HG02571 (cell line): ENCODE results near the gene RDH5.
A peak's percentile ranks its signal among the peaks of the same experiment; 100 is the strongest.

Experiments used
- ATAC-seq: cut with Tn5 transposase; IDR thresholded peaks from one replicate; pipeline ENCODE4 v1.9.1; 2021; ENCODE audit warnings: mild to moderate bottlenecking, moderate library complexity; ENCODE audit not compliant: unreplicated experiment

Gene RDH5

GRCh38 chr12:55695349-55695748 lies 24.8 kb upstream of the RDH5 start:
- ATAC-seq: no peak

GRCh38 chr12:55696141-55696540 lies 24.1 kb upstream of the RDH5 start:
- no peak for ATAC-seq

GRCh38 chr12:55696796-55697462 lies 23.3 kb upstream of the RDH5 start:
- no peak for ATAC-seq

- no peak for ATAC-seq
Observed at GRCh38 chr12:55697686-55698085, 22.5 kb upstream of the RDH5 start.

- ATAC-seq: no peak
Observed at GRCh38 chr12:55698241-55698955, 21.8 kb upstream of the RDH5 start.

GRCh38 chr12:55698965-55699364 lies 21.2 kb upstream of the RDH5 start:
- no peak for ATAC-seq

- ATAC-seq: no peak
Observed at GRCh38 chr12:55699471-55700055, 20.6 kb upstream of the RDH5 start.

- ATAC-seq: no peak
Observed at GRCh38 chr12:55700255-55701018, 19.8 kb upstream of the RDH5 start.

GRCh38 chr12:55702861-55703260 lies 17.3 kb upstream of the RDH5 start:
- no peak for ATAC-seq

GRCh38 chr12:55703288-55703687 lies 16.9 kb upstream of the RDH5 start:
- ATAC-seq: no peak

- ATAC-seq: no peak
Observed at GRCh38 chr12:55703901-55704761, 16.1 kb upstream of the RDH5 start.

- ATAC-seq: no peak
Observed at GRCh38 chr12:55704824-55705718, 15.1 kb upstream of the RDH5 start.

GRCh38 chr12:55705782-55706402 lies 14.3 kb upstream of the RDH5 start:
- no peak for ATAC-seq

GRCh38 chr12:55706568-55707218 lies 13.5 kb upstream of the RDH5 start:
- ATAC-seq: no peak

GRCh38 chr12:55707219-55707671 lies 12.9 kb upstream of the RDH5 start:
- no peak for ATAC-seq

- peak; percentile 76 for ATAC-seq
Observed at GRCh38 chr12:55707841-55708694, 12.1 kb upstream of the RDH5 start, which contains the start of gene ITGA7. TSS of gene ITGA7 (minus strand) at chr12:55707904. CDS start at chr12:55707682, 222 bp downstream.

- ATAC-seq: no peak
Observed at GRCh38 chr12:55708695-55709233, 11.4 kb upstream of the RDH5 start.
